ENCODE measurements around the gene FAM98B.

Gene FAM98B

GRCh38 chr15:38531509-38531908, 77.6 kb downstream of the FAM98B start:
- H3K27ac ChIP-seq, result no peak overlapping the region
- H3K4me1 ChIP-seq (ENCODE audit: control insufficient read depth in 1 of 2, insufficient read depth in 1 of 2, low read depth in 1 of 2, low read length in 1 of 2), result peaks cover 0 to 13% of the 10 kb centered on the region in 2 experiments
- no peaks in the 10 kb centered on the region for H3K36me3 ChIP-seq
- no peaks in the 10 kb centered on the region for H3K27me3 ChIP-seq
- TF ChIP-seq, protein P1, sequence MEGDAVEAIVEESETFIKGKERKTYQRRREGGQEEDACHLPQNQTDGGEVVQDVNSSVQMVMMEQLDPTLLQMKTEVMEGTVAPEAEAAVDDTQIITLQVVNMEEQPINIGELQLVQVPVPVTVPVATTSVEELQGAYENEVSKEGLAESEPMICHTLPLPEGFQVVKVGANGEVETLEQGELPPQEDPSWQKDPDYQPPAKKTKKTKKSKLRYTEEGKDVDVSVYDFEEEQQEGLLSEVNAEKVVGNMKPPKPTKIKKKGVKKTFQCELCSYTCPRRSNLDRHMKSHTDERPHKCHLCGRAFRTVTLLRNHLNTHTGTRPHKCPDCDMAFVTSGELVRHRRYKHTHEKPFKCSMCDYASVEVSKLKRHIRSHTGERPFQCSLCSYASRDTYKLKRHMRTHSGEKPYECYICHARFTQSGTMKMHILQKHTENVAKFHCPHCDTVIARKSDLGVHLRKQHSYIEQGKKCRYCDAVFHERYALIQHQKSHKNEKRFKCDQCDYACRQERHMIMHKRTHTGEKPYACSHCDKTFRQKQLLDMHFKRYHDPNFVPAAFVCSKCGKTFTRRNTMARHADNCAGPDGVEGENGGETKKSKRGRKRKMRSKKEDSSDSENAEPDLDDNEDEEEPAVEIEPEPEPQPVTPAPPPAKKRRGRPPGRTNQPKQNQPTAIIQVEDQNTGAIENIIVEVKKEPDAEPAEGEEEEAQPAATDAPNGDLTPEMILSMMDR (IDR thresholded peaks at IDR 0.05), result no peak
- no peaks in the 10 kb centered on the region for H3K9me3 ChIP-seq
- H3K4me3 ChIP-seq (ENCODE audit: low read depth in 1 of 2, low read length in 1 of 2), result no peak overlapping the region

DNA sequence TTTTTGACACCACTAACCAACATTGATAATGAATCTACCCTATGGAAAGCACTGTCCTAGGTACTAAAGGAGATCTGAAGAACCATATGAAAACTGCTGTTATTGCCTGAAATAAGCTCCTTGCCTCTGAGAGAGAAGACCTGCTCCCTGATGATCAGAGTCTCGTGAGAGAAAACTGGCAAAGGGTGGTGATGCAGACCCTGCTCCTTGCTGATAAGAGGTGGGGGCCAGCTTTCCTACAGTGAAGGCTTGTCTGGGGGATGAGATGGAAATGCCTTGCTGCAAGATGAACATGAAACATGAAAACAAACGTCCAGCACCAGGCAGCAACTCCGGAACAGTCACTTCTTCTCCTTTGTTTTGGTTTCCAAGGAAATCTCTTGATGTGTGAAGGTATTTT, 78.8 kb downstream of the FAM98B start:
- H3K4me3 ChIP-seq (ENCODE audit: low read depth in 1 of 2, low read length in 1 of 2), result no peak overlapping the region
- TF ChIP-seq, protein P1 (IDR thresholded peaks at IDR 0.05), result no peak
- no peaks in the 10 kb centered on the region for H3K27me3 ChIP-seq
- H3K9me3 ChIP-seq, result no peaks in the 10 kb centered on the region
- H3K4me1 ChIP-seq (ENCODE audit: control insufficient read depth in 1 of 2, insufficient read depth in 1 of 2, low read depth in 1 of 2, low read length in 1 of 2), result peaks cover 0 to 13% of the 10 kb centered on the region in 2 experiments
- no peak overlapping the region for H3K27ac ChIP-seq
- H3K36me3 ChIP-seq, result no peaks in the 10 kb centered on the region

DNA sequence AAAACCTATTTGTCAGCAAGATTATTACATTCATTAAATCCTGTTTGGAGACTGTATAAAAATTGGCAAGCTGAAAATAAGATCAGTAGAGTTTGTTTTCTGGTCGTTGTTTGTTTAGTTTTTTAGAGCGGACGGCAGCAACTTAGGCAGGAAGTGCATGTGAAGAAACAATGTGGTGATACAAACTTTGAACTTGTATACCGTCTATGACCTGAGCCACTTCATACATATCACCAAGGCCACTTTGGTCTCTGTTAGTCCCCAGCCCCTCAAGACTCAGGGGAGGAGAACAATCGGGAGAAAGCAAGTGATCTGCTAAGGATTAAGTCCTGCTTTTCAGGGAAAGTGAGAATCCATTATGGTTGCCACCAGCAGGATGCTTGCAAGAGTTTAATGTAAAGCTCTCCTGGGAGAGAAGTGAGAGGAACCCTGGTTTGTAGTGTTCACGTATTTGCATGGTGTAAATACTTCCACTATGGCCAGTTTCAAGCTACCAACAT, 79.5 kb downstream of the FAM98B start:
- Histone ChIP-seq H3K36me3 (no peaks in the 10 kb centered on the region), H3K9me3 (no peaks in the 10 kb centered on the region), H3K4me1 (ENCODE audit: control insufficient read depth in 1 of 2, insufficient read depth in 1 of 2, low read depth in 1 of 2, low read length in 1 of 2) (peaks cover 0 to 13% of the 10 kb centered on the region in 2 experiments), H3K27ac (no peak overlapping the region), H3K27me3 (no peaks in the 10 kb centered on the region), H3K4me3 (ENCODE audit: low read depth in 1 of 2, low read length in 1 of 2) (no peak overlapping the region)
- TF ChIP-seq, protein P1 (IDR thresholded peaks at IDR 0.05), result no peak

- Histone ChIP-seq H3K27ac (no peak overlapping the region), H3K36me3 (no peaks in the 10 kb centered on the region), H3K27me3 (no peaks in the 10 kb centered on the region), H3K4me1 (ENCODE audit: control insufficient read depth in 1 of 2, insufficient read depth in 1 of 2, low read depth in 1 of 2, low read length in 1 of 2) (peaks cover 0 to 13% of the 10 kb centered on the region in 2 experiments), H3K4me3 (ENCODE audit: low read depth in 1 of 2, low read length in 1 of 2) (no peak overlapping the region), H3K9me3 (no peaks in the 10 kb centered on the region)
- TF ChIP-seq, protein P1 (IDR thresholded peaks at IDR 0.05), result no peak
Measured at GRCh38 chr15:38533926-38534325, 80.0 kb downstream of the FAM98B start.

- TF ChIP-seq, protein P1 (IDR thresholded peaks at IDR 0.05), result no peak
- H3K27ac ChIP-seq, result no peak overlapping the region
- H3K36me3 ChIP-seq, result no peaks in the 10 kb centered on the region
- peaks cover 0 to 7% of the 10 kb centered on the region in 2 experiments for H3K4me1 ChIP-seq (ENCODE audit: control insufficient read depth in 1 of 2, insufficient read depth in 1 of 2, low read depth in 1 of 2, low read length in 1 of 2)
- no peaks in the 10 kb centered on the region for H3K27me3 ChIP-seq
- H3K9me3 ChIP-seq, result no peaks in the 10 kb centered on the region
- no peak overlapping the region for H3K4me3 ChIP-seq (ENCODE audit: low read depth in 1 of 2, low read length in 1 of 2)
Measured at GRCh38 chr15:38534691-38535090, 80.8 kb downstream of the FAM98B start.

Data from neutrophil (primary cell).